CD4-positive, alpha-beta T cell treated with Interferon alpha-2 for 1 hour (primary cell): ENCODE results near the gene ZEB1.

ENCODE experiments used
- DNase-seq, 2 donors: peaks; one replicate each; pipeline ENCODE4 v3.0.0-alpha.2; 2020 to 2022

ZEB1 gene

DNA sequence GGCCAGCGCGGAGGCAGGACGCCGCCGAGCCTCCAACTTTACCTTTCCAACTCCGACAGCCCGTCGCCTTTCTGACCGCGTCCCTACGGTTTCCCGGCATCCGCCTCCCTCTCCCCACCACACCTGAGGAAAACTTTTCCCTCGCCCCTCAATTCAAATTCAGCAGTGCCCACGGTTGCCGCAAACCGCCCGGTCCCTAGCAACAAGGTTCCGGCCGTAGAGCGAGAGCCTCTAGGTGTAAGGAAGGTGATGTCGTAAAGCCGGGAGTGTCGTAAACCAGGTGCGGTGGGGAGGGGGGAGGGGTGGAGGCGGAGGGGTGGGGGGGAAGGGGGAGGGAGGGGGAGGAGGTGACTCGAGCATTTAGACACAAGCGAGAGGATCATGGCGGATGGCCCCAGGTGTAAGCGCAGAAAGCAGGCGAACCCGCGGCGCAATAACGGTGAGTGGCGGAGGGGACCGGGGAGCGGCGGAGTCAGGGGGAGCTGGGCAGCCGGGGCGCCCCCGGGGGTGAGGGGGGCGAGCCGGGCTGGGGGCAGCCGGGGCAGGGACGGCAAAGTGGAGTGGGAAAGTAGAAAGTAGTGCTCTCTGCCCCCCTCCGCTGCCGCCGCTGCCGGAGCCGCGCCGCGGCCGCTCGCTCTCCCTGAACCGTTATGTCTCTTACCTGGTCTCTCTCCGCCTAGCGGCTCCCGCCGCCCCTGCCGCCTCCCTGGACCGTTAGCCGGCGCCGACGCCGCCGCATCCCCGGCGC is at the start of gene ZEB1:
TSS of gene ZEB1 (plus strand) at position 363 of the 748 bp plus-strand sequence. CDS start at position 382, 19 bp downstream.
- peak; percentile 92 to 95 for DNase-seq

DNA sequence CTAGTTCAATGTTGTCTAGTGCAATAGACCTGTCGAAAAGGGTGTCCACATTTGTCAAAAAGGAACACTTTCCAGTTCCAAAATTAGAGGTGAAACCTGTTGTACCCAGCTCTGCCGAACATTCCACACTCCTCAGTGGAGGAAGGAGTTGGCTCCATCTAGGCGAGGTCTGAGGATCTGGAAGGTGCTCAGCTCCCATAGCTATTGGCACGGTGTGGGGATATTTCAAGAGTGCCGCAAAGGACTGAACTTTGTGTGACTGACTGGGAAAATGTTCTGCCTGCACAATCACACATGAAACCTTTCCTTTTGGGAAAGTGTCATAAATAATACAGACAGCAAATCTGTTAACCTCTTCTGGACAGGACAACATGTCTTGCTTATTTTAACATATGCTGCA is 48.1 kb upstream of the ZEB1 start:
- no peak for DNase-seq

DNA sequence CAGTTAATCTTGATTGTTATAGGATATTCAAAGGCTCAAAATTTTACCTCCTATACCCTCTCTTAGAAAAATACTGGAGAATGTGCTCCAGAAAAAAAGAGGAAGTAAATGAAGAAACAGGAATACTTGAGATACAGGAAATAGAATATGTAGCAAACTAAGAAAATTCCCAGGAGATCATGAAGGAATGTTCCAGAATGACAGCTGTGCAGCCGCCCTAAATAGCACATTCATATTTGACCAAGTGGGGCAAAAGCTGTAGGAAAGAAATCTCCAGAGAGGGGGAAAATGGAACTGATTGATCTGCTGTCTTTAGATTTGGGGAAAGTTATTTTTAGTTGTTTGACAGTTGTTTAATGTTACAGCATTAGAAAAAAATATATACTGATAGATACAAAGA is 46.2 kb upstream of the ZEB1 start:
- no peak for DNase-seq

DNA sequence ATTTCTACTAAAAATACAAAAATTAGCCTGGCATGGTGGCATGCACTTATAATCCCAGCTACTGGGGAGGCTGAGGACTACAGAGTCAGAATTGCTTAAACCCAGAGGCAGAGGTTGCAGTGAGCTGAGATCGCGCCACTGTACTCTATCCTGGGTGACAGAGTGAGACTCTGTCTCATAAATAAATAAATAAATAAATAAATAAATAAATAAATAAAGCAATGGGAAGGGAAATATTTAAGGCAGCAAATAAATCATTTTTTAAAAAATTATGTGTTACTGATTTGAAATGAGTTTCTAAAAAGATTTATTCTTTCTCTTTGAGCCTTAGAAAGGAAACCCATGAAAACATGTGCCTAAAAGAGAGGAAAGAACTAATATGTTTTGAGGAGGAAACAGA is 45.2 kb upstream of the ZEB1 start:
- DNase-seq = no peak

DNA sequence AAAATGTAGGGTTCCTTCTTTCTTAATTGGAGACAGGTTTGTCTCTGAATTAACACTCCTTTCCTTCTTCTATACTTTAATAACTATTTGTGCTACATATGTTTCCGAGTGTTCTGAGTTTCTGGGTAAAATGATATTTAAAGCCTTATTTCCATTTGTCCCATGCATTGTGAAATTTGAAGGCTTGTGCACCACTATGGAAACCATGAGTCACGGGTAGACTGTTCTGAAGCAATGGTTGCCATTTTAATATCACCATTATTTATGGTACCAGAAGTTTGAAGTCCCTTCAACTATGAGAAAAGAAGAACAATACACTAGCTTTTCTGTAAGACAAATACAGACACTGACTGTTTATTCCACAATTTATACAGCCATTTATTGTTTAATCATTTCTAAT is 44.7 kb upstream of the ZEB1 start:
- DNase-seq = no peak

DNA sequence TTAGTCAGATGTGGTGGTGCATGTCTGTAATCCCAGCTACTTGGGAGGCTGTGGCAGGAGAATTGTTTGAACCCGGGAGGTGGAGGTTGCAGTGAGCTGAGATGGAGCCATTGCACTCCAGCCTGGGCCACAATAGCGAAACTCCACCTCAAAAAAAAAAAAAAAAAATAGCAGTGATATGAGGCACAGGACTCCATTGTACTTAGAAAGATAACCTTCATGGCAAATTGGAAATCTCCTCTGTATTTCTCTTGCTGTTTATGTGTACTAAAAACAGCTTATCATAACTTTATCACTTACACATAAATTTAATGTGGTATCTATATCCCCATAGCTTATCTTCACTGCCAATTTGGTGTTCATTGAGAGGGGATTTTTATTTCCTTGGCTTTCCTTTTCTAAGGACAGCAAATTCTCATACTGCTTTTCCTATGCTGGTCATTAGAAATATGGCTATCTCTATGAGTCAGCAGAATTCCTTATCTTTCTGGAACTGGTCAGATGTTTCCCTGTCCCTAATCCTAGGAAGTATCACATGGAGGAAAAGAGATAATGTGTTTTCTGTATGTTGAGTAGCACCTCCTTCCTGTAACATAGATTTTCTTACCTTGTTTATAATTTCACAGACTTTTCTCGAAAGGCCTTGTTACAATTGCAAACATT is 40.6 kb upstream of the ZEB1 start:
- DNase-seq = no peak

DNA sequence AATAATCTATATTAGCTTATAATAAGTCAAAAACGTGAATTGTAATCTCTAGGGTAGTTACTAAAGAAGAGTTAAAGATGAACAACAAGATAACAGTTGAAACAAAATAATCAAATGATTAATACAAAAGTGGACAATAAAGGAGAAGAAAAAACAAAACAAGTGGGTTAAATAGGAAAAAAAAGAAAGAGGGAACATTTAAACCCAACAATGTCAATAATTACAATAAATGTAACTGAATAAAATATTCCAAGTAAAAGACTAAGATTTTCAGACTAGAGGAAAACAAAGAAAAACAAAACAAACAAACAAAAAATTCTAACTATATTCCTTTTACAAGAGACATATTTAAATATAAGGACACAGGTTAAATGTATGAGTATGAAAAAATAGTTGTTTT is 38.0 kb upstream of the ZEB1 start:
- no peak for DNase-seq

DNA sequence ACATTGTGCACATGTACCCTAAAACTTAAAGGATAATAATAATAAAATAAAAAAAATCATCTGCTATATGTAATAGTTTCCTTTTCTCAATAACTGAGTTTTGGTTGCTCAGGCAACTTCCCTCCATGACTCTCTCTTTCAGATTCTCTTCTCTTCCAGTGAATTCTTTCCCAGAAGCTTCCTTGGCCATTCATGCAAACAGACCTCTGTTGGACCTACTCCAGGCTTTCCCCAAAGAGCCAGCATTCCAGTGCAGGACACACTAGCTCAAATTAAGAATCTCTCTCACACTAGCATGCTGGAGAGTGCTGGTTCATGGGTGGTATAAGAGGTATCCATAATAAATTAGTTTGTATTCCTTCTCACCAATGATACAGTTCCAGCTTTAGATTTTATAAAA is 31.0 kb upstream of the ZEB1 start:
- no peak for DNase-seq

DNA sequence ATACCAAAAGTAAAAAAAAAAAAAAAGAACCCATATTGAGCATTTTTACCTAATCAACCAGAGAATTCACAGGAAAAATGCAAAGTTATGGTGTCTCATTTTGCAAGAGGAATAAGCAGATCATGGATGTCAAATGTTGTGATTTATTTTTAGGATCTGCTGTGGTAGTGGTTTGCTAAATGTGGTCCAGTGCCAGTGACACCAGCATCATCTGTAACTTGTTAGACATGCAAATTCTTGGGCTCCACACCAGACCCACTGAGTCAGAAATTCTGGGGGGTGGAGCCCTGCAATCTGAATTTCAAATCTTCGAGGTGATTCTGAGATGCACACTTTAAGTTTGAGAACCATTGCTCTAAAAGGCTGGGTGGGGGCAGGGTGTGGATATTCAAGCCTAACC is 30.1 kb upstream of the ZEB1 start:
- DNase-seq = no peak

DNA sequence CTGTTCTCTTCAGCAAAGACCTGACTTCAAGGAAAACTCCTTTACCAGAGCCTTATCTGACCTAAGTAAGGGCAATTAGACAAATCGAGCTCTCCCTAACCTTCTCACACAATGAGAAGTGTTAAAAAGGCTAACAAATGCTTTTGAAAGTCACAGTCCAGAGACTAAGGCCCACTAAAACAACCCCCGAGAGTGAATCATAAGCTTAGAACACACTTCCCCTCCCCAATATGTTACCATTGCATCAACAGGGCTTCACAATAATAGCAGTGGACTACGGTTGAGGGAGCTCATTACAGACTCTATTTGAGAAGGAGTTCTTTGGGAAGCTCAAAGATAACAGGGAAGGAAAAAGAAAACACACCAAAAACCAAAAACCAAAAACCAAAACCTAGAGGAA is 28.6 kb upstream of the ZEB1 start:
- DNase-seq = no peak

DNA sequence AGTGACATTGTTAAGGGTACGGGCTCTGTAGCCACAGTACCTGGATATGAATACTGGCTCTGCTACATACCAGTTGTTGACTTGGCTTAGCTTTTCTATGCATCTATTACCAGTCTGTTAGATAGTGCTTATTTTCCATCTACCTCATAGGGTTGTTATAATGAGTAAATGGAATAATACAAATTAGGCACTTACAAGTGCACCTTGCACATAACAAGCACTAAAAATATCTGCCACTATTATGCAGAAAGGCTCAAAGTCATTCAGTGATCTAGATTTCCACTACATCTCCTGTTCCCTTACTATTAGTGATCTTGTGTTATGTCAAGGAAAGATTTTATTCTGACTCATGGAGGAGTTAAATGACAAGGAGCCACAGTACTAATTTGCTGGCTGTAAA is 27.9 kb upstream of the ZEB1 start:
- no peak for DNase-seq

DNA sequence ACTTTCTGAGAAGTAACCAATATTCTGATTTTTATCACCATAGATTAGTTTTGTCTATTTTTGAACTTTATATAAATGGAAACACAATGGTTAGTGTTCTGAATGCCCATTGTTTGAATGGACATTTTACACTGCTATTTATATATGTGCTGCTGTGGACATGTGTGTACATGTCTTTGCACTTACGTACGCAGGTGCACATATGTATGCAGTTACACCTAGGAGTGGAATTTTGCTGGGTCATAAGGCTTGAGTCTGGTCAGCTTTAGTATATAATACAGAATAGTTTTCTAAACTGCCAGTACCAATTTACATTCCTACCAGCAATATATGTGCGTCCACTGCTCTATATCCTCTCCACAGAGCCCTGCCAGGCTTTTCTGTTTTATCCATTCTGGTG is 24.5 kb upstream of the ZEB1 start:
- DNase-seq = no peak

DNA sequence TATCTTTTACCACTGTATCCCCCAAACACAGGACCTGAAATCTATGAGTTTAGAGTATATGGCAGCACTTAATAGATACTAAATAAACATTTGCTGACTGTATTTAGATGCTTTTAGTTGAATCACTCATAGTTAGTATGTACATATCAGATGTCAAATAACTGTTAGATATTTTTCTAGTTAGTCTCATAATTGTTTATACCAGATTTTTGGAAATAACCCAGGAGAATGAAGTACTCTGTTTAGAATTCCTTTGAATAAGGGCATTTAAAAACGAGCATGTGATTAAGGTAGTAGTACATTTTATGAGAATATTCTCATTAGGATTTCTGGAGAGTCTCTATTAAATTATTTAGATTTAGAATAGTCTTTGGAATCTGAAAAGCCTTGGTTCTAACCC is 22.3 kb upstream of the ZEB1 start:
- DNase-seq = no peak

DNA sequence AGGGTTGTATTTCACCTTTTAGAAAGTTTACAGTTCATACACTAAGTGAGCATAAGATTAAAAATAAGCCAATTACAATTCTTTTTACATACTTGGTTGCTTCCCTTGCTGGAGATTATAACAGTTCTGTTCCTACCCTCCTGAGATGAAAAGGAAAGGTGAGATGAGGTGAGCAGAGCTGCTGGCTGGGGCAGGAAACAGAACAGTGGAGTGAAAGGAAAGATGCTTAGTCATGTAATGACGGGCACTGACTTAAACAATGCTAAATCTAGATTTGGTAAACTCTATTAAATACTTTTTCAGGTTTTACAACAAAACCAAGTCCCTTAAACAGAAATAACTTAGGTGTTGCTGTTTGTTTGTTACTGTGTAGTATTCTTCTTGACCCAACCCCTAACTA is 19.9 kb upstream of the ZEB1 start:
- DNase-seq = no peak

DNA sequence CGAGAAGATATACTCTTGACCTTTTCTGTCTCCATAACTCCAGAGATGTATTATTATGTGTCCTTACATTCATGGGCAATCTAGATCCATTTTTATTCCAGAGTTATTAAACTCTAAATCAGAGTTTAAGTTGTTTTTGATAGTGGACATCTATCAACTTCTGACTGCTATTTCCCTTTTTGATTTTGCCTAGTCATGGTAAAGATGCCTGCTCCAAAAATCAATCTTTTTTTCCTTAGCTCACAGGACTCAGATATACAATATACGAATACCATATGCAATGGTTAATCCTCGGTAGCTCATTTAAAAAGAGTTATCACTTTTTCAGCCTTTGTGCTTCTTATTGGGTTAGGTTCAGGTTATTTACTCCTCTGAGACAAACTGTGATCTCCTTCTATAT is 15.8 kb upstream of the ZEB1 start:
- no peak for DNase-seq

DNA sequence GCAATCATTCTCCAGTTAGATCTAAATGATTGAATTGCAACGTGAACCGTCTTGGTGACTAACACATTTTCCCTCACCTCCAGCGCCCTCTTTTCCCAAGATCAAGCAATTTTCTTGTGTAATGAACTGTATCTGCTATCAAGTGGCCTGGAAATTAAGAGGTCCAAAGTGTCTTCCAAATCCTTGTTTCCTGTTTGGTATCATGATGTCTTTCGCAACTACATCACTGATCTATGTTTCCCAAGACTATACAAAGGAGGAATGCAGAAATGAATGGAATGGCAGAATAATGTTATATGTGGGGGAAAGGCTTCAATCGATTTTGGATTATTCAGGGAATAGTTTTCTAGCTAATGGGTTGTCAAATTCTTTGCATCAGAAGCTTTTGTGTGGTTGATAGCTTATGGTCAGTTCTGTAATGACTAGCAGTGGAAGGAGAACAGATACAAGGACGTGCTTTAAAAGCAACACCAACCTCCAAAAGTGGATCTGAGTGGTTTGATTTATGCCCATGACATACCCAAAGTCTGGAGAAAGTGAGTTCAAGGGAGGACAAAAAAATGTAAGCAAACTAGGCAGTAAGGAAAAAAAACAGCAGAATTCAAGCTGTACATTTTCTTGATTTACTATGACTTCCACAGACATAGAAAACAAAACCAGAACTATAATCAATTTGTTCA is 14.6 kb upstream of the ZEB1 start:
- DNase-seq = no peak

DNA sequence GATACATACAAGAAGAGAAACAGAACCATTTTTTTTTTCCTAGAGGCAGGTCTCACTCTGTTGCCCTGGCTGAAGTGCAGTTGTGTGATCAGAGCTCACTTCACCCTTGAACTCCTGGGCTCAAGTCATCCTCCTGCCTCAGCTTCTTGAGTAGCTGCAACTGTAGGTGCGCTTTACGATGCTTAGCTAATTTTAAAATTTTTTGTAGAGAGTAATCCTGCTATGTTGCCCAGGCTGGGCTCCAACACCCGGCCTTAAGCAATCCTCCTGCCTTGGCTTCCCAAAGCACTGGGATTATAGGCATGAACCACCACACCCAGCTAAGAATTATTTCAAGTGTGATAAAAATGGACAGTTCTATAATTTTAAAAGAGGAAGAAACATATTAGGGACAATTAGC is 5.6 kb upstream of the ZEB1 start:
- DNase-seq = no peak

DNA sequence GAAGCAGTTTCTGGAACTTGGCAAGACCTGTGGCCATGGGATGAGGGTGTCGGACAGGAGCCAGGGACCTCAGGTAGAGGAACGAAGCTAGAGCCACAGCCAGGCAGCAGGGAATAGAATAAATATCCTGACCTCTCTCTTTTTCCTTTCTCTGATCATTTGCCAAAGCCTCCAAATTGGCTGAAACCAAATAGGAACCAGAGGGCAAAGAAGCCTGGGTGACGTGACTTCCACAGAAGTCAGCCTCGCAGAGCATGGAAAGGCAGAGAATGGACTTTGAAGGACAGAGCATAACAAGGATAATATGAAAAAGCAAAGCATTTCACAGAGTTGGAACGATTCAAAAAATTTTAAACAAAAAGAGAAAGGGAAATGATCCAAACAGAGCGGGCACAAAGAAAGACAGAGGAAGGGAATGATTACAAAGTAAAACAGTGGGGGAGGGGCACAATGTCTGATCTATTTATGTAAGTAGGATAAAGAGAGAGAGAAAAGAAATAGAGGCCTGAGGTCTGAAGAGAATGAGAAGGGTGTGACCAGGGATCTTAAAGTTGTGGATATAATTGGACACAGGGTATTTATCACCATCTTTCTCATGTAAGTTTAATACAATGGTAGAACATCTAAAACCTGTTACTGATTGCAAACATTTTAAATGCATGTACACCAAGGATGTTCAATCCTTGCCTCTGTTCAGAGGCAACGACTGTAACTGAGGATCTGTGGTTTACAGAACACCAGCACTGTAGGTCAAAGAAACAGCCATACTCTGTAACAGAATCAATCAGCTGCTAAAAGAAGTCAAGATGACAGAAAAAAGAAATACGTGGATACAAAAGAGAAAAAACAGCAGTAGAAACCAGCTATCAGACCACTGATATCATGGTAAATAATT is 4.5 kb upstream of the ZEB1 start:
- no peak for DNase-seq

DNA sequence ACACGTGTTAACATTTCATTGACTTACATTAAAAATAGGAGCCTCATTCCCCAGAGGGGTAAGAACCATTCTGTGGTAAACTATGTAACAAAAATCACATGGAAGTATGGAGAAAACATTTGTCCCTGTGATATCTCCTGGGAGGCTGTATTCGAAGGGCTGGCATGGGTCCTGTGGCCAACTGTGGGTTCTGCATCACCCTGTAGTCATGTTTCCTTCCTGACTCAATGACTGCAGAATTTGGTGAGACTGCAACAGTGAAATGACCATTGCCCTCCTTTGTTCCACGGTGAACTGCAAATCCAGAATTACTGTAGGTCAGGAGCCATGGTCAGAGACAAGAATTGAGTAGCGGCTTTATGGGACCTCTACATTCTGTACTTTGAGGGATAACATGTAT is 3.6 kb upstream of the ZEB1 start:
- no peak for DNase-seq

DNA sequence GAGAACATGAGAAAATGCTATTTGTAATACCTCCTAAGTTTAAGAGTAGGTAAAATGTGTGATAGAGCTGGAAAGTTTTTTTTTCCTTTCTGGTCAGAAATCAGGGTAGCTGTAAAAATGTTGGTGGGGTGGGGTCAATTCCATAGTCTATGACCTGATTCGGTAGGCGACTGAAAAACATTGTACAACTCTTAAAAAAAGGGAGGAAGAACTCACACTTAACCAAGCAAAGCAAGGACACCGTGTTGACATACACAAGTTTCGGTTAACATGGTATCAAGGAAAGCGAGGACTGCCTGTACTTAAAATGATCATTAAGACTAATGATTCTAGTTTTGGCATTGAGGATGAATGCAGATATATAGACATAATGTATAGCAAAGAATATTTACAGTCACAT is 1.8 kb upstream of the ZEB1 start:
- no peak for DNase-seq

DNA sequence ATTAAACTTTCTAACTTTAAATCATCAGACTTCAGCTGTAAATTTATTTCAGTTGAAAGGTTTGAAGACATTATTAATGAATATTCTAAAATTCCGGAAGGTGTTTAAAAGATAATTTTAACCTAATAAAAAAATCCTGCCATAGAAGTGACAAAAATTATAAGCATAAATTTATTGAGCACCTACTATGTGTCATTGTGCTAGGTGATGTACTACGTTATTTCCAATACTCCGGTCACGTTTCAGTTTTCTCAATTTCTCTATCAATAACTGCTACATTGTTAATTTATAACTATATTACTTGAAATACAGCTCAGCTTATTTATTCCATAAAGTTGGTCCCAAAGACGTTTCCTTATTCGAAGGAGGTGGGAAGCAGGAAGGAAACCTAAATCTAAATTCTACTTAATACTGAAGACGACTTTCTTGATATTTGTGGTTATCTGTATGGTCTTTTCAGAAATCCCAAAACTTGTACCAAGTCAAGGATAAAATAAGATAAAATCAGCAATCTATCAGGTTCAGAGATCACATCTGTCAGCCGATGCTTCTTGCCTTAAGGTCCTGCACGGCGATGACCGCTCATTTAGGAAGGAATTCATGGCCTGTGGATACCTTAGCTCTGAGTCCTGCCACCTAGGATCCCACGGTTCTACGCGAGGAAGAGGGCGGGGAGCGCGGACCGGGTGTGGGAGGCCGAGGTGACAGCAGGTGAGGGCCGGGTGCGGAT is 1.2 kb upstream of the ZEB1 start:
- DNase-seq = peak in 1 of 2 donors; percentile 76

DNA sequence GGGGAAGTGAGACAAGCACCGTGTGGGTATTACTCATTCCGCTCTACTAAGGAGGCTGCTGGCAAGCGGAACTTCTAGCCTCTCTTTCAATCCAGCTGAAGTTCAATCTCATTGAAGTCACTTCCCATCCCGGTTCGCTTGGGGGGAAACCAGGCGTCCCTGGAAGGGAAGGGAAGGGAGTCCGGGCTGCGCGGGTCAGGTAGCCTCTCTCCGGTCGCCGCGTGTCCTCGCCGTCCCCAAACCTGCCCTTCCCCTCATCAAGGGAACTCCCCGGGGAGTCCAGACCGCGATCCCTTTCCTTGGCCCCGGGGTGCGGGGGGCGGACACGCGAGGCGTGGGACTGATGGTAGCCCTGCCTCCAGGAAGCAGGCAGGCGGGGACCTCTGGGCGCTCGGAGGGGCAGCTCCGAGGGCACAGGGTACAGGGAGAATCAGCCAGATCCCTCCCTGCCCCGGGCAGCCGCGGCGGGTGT is 598 bp upstream of the ZEB1 start:
- DNase-seq = peak; percentile 39 to 74
